GM11168 (cell line): ENCODE data around the gene LRRC26.

Experiments
- in situ Hi-C: fragments of 300-500 bp; cut with MboI; formaldehyde crosslinking; loops from one replicate; pipeline ENCODE4 v1.12.0; 2022; ENCODE audit warnings: low sequenced_read_pairs; ENCODE audit not compliant: unreplicated experiment

The LRRC26 gene

GRCh38 chr9:137159105-137160053, 10.5 kb downstream of the LRRC26 start:
- in situ Hi-C loops = loop anchor here (5.0 kb wide), 1 partner anchor 37 kb away; no protein-coding TSS in a partner anchor

DNA sequence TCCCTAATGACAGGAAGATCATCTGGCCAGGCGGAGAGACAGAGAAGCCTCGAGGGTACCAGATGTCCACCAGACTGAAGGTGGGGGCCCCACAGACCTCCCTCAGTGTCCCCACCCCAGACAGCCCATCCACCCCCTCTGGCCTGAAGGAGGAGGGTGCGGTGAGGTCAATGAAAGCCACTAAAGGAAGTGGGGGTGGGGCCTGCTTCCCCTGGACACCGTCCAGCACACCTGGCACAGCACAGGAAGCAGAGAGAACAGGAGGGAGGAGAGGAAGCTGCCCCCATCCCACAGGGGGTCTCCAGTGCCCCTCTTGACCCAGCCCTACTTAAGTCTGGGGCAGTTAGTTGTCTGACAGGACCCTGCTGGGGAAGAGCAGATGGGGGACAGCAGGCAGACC, 11.2 kb downstream of the LRRC26 start:
- in situ Hi-C loops = loop anchor here (5.0 kb wide), 1 partner anchor 36 kb away; no protein-coding TSS in a partner anchor

DNA sequence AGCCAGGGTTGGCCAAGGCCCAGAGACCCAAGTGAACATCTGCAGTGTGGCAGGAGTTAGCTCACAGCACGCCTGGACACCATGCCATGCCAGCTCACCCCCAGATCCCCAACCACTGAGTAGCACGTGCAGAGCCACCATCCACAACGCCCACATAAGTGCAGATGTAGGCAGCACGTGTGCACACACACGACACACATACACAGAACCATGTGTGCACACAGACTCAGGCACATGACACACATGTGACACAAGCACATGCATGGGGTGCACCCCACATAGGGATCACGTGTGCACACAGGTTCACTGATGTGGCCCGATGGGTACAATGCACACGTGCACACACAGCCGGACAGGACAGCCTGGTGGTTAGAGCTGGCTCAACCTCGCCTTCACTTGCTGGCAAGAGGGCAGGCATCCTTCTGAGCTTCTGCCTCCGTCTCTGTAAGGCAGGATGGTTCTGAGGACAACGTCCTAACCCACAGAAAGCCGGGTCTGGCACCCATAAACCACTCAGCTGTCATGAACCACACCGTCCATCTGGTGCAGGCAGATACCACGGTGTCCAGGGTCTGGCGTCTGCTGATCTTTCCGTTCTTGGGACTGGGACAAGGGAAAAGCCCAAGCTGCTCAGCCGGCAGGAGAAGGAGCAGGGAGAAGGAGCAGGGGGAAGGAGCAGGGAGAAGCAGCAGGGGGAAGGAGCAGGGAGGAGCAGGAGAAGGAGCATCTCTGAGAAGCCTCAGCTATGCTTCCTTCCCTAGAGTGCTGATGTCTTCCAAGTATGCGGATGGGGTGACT, 12.0 kb downstream of the LRRC26 start:
- in situ Hi-C loops = loop anchor here (5.0 kb wide), 1 partner anchor 36 kb away; no protein-coding TSS in a partner anchor

DNA sequence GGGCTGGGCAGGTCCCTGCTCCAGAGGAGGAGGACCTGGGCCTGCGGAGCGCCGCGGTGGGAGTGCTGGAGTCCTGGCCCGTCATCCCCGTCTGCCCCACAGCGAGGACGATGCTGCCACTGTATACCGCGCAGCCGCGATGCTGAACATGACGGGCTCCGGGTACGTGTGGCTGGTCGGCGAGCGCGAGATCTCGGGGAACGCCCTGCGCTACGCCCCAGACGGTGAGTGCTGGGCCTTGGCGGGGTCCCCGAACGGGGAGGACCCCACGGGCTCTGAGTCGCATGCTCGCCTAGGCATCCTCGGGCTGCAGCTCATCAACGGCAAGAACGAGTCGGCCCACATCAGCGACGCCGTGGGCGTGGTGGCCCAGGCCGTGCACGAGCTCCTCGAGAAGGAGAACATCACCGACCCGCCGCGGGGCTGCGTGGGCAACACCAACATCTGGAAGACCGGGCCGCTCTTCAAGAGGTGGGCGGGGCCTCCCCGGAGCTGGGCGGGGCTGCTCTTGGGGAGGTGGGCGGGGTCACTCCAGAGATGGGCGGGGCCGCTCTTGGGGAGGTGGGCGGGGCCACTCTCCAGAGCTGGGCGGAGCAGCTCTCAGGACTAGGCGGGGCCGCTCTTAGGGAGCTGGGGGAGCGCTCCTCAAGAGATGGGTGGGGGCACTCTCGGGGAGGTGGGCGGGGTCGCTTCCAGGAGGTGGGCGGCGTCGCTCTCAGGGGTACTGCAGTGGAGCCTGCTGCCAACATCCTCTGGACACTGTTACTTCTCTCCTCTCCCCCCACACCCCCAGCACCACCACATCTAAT, 13.1 kb downstream of the LRRC26 start:
- in situ Hi-C loops = loop anchor here (5.0 kb wide), 1 partner anchor 34 kb away; no protein-coding TSS in a partner anchor

DNA sequence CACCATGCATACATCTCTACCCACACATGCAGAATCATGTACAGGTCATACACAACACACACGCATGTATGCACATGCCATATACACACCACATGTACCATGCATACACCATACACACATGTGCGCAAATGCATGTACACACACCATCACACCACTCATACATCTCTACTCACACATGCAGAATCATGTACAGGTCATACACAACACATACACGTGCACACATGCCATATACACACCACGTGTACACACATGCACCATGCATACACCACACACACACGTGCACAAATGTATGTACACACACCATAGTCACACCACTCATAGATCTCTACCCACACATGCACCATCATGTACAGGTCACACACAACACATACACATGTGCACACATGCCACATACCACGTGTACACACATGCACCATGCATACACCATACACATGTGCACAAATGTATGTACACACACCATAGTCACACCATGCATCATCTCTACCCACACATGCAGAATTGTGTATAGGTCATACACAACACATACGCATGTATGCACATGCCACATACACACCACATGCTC, 16.9 kb downstream of the LRRC26 start:
- in situ Hi-C loops = no loop called here

- in situ Hi-C loops = no loop called here
Observed at GRCh38 chr9:137150617-137151457, 19.0 kb downstream of the LRRC26 start.

GRCh38 chr9:137149942-137150616, 19.8 kb downstream of the LRRC26 start:
- in situ Hi-C loops = no loop called here

GRCh38 chr9:137149363-137149762, 20.5 kb downstream of the LRRC26 start:
- in situ Hi-C loops = no loop called here

GRCh38 chr9:137148661-137149060, 21.2 kb downstream of the LRRC26 start:
- in situ Hi-C loops = no loop called here

DNA sequence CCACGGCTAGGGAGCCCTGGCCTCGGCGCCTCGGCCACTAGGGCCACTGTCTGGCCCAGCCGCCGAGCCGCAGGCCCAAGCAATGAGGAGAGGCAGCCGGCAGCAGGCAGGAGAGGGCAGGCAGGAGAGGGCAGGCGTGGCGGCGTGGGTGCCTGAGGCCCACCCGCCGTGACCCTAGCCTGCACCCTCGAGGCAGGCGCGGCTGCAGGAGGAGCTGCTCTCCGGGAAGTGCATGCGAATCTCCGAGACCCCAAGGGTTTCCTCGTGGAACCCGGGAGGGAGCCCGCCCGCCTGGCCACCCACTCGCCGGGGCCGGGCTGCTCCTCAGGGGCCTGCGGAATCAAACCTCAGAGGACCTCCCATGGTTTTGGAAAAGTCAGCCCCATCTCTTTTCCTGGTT, 21.6 kb downstream of the LRRC26 start:
- in situ Hi-C loops = no loop called here

DNA sequence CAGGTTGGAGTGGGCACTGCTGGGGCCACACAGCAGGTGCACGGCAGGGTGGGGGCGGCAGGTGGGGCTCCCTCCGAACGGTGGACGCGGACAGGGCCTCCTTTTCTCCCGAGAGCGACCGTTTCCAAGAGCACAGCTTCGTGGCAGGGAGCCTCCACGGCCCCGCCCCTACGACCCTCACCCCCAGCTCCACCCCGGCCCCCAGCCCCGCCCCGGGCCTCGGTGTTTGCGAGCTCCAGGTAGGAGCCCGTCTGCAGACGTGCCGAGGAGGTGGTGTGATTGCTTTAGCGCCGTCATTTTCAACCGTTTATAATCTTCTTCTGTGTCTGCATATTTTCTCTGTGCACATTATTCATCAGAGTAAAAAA, 22.1 kb downstream of the LRRC26 start:
- in situ Hi-C loops = no loop called here

DNA sequence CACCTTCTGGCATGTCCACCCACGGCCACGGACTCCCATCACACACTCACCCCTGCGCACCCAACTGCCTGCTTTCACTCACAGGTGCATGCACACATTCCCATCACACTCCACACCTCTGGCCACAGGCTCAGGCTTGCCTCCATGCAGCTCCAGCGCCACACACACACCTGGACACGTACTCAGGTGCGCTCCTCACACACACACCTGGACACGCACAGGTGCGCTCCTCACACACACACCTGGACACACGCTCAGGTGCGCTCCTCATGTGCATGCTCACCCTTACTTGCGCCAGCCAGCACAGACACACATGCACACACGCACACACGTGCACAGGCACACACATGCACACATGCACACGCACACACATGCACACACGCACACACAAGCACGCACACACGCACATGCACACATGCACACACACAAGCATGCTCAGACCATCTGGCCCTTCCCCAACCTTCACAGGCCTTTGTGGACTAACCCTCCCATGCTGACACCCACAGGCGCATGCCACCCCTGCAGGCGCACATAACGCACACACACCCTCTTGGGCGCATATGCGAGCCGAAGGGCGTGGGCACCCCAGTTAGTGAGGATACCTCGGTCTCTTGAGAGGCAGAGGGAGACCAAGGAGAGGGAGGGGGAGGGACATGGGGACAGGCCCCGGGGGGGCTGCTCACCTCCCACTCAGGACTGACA, 22.6 kb downstream of the LRRC26 start:
- in situ Hi-C loops = no loop called here

- in situ Hi-C loops = no loop called here
Observed at GRCh38 chr9:137146527-137146918, 23.3 kb downstream of the LRRC26 start.

DNA sequence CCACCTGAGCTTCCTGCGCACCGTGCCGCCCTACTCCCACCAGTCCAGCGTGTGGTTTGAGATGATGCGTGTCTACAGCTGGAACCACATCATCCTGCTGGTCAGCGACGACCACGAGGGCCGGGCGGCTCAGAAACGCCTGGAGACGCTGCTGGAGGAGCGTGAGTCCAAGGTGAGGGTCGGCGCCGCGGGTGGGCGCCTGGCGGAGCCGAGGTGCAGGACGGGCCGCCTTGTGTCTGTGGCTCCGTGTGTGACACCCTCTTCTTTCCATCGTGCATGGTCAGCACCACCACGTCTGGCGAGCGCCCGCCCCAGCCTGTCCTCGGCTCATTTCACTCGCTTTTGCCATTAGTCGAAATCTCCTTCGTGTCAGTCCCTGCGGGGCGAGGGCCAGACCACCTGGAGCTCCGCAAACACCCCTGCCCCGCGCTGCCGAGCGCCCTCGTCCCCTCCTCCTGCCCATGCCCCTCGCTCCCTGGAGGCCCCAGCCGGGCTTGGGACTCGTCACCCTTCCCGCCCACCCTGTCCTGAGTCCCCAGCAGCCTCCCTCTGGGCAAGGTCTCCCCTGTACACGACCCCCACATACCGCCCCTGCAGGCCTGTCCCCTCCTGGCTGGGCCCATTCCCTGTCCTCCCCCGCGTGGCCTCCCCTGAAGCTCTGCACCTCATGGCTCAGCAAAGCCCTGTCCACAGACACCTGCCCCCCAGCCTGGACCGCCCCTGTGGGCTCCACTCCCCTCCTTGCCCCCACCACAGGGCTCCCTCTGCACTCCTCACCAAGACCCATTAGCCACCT, 23.9 kb downstream of the LRRC26 start:
- in situ Hi-C loops = no loop called here

DNA sequence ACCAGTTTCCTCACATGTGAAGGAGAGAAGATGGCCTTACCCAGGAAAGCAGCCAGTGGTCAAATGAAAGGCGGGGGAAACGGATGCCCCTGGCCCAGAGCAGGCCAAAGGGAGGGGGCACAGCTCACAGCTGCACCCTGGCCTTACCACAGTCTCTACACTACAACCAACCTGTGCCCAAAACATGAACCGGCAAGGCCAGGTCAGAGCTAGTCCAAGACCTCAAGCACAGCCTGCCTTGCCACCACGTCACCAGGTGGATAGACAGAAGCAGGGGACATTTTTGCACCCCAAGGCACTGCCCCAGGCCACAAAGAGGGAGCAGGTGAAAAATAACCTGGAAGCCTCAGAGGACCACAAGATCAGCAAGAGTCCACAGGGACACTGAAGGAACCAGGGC, 26.4 kb downstream of the LRRC26 start:
- in situ Hi-C loops = no loop called here

DNA sequence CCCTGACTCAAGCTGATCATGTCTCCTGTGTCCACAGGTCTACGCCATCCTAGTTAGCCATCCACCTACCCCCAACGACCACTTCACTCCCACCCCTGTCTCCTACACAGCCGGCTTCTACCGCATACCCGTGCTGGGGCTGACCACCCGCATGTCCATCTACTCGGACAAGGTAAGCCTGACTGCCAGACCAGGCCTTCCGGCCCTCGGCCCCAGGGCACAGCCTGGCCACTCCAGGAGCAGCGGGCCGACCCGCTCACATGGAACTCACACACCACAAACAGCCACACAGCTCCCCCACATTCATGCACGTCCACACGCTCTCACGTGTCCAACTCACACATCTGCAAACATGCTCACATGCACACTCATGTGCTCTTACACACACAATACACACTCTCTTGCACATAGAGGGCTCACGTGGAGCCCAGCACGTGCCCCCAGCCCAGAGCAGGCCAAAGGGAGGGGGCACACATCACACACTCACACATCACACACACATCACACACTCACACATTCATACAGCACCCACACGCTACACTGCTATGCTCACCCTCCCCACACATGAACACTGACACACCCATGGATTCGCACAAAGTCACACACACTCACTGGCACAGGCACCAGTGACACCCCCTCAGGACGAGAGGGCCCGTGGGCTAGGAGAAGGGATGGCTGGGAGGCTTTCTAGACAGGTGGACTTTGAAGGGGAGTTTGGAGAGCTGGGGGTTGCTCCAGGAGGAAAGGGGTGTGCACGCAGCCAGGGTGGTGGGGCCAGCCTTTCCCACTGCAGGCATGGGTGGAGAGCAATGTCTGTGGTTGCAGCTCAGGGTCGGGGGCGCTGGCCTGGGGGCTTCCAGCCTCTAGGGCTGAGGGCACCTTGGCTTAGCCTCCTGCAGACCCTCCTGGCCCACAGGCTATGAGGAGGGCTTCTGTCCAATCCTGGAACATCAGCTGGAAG, 27.6 kb downstream of the LRRC26 start:
- in situ Hi-C loops = no loop called here
